Fibroblast of skin of left quadriceps (primary cell): ENCODE data around the gene NRXN2.
A peak's percentile ranks its signal among the peaks of the same experiment; 100 is the strongest.

Source experiments
- DNase-seq, 2 experiments: peaks; one replicate each; pipeline ENCODE4 v3.0.0-alpha.2; 2013; ENCODE audit warnings: low read depth in 2 of 2

NRXN2 gene

DNA sequence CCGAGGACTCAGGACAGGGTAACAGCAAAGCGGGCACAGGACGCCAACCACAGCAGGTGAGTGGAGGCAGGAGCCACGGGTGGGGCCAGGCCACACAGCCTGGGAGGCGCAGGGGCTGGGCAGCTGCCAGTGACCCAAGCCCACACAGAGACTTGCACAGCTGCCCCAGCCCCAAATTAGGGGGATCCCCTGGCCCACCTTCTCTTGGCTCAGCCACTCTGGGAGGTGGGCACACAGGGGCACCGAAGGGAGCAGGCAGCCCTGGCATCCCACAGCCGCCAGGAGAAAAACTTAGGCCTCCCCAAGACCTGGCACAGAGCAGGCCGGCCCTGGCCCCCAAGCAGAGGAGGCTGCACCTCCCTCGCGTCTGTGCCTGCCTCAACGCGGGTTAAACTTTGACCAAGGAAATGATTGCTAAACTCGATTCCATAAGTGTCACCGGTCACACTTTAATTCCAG lies 132.2 kb downstream of the NRXN2 start, which contains the start of gene SLC22A12:
Gene SLC22A12 (plus strand): TSS at position 458 of the 459 bp plus-strand sequence. CDS start 337 bp downstream, outside the sequence.
- no peak for DNase-seq

DNA sequence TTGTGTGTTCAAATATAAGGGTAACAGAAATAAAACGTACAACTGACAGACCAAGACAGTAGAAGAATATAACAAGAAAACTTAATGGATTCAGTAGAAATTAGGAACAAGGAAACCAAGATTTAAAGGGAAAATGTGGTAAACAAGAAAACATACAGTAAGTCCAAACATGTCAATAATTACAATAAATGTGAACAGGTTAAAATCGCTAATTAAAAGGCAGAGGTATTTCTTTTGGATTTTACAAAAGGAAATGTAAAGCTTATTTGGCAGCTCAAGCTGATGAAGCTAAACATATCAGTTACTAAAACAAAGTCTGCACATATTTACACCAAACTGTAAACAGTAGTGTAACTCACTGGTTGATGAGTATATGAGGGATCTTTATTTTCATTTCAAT lies 134.3 kb downstream of the NRXN2 start:
- no peak for DNase-seq

DNA sequence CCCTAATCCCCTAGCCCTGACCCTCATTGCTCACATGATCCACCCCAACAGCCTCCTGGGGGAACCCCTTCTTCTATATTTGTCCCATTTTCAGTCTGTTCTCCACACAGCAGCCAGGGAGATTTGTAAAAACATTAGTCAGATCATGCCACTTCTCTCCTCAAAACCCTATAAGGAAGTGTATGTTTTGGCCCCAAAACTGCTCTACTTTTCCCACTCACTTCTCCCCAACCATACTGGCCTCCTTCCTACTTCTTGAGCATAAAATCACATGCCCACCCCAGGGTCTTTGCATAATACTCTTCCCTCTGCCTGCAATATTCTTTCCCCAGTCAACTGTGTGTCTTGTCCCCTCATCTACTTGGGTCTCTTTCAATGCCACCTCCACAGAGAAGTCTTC lies 136.6 kb downstream of the NRXN2 start:
- DNase-seq: no peak

DNA sequence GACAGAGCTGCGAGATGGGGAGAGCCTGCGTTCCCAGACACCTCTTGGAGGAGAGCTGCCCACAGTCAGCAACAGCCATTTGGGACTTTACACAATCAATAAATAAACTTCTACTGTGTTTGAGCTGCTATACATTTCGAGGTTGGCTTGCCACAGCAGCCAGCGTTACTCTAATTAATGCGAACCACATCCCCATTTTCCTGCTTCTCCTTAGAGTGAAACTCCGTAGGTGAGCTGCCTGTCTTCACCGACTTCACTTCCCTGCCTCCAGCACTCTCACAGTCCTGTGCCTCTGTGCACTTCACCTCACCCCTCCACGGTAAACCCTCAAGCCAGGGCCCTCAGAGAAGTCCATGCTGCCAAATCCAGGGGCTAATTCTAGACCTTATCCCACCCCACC lies 137.8 kb downstream of the NRXN2 start:
- no peak for DNase-seq

DNA sequence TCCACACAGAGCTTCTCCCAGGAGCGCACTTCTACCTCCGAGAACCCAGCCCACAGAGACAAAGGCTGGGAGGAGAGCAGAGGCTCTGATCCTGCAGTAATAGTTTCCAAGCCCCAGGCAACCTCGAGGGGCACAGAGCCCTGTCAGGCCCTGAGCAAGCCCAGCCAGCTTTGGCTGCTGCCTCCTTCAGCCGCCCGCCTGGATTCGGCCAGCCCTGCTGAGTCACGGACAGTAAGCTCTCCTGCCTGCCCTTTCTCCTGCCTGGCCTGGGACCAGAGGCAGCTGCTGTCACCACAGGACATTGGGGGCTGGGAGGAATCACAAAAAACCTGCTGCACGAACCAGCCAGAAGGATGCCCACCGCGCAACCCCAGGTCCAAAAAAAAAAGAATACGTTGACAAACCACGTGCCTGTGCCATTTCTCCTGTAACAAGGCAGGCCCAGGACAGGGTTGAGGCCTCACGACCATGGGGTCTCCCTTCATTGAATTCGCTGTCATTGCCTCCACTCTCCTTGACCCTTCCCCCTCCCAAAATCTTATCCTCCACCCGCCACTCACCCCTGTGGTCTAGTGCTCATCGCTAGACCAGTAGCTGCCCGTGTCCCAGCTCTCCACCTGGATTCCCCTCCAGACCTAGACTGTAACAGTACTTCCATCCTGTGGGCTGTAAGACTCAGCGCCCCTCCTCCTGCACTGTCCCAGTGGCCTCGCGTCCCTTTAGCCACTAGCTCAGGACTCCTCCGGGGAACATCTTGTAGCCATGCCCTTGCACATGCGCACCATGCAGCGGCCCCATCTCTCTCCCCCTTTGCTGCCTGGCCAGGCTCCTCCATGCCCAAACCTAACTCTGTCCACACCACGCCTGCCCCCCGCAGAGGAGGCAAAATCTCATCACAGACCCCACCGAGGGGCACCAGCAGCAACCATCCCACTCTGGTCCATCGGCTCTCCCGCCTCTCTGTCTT lies 139.4 kb downstream of the NRXN2 start:
- no peak for DNase-seq

DNA sequence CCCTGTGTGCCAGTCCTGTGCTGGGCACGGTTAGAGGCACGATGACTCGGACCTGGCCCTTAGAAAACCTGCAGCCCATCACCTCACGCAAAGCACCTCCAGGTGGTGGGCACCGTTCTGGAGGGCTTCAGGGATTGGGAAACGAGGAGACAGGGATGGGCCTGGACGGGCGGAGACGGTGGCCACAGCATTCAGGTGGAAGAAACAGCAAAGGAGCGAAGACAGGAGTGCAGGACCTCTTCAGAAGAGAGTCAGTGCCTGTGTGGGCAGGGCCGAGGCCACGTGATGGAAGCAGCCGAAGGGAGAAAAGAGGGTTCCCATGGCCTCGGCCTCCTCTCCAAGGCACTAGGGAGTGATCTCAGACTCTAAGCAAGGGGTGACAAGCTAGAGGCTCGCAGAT lies 140.1 kb downstream of the NRXN2 start:
- no peak for DNase-seq

DNA sequence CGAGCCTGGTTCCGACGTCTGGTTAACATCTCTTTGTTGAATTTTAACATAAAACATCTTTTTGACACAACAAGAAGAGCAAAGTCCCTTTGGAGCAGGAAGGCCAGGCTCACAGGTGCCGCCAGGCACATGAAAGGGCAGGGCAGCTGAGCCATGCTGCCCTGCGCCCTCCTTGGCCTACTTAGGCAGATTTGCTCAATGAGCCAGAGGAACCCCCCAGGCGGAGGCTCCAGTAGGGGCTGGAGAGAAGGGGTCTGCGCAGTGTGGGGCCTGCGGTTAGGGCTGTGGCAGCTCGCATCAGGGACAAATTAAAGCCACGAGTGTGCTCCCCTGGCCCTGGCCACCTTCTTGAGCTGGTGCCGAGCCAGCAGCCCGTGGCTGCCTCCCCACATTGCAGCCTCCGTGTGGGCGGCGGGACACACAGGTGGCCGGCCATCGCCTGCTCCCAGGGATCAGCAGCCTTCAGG lies 141.9 kb downstream of the NRXN2 start:
- DNase-seq: no peak

DNA sequence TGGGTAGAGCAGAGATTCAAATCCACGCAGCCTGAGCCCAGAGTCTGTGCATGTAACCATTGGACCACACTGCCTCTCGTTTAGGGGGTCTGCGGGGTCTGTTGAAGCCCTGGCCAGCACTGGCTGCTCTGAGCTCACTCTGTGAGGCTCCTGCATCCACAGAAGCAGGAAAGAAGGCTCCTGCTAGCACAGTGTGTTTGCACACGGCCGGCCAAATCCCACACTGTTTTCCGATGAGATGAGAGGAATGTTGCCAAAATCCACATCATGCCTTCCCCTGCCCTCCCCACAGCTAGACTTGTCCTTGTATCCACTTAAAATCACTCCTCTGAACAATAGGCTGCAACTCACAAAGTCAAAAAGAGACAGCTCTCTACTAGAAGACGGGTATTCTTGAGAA lies 142.6 kb downstream of the NRXN2 start:
- no peak for DNase-seq

DNA sequence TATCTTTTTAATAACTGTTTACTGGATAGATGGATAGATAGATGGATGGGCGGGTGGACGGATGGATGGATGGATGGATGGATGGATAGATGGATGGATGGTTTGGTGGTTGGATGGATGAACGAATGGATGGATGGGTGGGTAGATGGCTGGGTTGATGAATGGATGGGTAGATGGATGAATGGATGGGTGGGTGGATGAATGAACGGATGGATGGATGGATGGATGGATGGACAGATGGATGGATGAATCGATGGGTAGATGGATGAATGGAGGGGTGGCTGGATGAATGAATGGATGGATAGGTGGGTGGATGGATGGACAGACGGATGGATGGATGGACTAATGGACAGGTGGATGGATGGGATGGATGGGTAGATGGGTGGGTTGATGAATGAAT lies 145.8 kb downstream of the NRXN2 start:
- no peak for DNase-seq

DNA sequence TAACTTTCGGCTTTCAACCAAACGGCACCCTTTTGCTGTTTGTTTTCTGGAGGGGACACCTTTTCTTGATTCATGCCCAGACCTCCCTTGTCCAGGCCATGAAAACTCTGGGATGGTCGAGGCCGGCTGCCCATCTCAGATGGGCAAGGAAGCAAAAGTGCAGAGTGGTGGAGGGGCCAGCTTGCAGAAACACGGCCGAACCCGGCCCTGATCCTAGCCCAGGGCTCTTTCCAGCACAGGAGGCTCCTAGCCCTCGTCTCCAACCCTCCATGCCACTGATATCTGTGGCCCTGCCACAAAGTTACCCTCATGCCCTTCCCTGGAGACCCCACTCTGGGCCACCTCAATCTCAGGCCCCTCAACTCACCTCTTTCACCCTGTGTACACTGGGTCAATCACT lies 150.9 kb downstream of the NRXN2 start:
- DNase-seq: no peak

DNA sequence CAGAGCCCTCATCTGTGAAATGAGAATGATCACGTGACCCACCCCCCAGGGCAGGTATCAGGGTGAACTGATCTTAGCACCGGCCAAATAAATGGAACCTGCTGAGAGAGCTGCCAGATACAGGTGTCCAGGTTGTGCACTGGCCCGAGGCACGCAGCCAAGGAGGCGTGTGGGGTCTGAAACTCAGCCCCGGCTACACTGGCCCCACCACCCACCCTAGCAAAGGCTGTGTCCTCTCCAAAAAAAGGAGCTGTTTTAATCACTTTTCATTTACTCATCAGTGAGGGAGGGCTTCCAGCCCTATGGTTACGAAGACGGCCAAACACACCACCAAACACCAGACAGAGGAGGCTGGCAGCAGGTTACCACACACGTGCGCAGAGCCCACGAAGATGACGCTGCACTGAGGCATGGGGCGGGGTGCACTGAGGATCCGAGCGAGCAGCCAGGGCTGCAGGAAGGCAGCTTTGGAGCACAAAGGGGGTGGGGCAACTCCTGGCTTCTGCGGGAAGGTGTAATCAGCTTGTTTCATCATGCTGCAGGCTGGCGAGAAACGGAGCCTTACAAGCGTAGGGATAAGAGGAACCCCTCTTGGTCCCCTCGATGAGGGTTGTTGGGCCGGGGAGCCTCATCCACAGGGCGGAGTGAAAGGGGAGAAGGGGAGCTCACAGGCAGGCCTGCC lies 151.4 kb downstream of the NRXN2 start:
- DNase-seq: no peak

DNA sequence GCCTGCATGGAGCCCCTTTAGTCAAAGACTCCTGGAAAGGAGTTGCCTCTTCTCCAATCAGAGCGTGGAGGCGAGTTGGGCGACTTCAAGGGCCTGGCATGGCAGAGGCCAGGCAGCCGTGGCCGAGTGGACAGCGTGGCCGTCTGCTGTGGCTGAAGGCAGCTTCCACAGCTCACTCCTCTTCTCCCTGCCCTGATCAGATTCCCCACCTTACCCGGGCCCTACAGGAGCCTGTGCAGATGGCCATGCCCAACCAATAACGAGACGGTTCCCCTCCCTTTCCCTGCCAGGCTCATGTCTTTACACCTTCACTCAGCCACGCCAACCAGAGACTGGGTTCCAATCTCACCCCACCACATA lies 152.0 kb downstream of the NRXN2 start:
- no peak for DNase-seq

DNA sequence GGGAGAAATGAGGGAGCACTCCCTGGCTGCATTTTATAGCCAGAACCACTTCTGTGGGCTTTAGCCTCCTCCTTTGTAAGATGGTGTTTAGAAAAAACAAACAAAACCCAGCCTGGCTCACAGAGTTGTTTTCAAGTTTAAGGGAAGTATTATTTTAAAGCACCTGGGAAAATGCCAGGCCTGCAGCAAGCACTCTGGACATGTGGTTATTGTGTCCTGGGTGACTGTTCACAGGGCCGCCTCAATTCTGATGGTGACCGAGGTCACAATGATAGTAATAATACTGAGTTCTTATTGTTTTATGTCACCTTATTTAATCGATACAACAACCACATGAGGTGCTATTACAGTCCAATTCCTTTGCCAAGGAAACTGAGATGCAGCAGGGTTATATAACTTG lies 152.7 kb downstream of the NRXN2 start:
- no peak for DNase-seq

DNA sequence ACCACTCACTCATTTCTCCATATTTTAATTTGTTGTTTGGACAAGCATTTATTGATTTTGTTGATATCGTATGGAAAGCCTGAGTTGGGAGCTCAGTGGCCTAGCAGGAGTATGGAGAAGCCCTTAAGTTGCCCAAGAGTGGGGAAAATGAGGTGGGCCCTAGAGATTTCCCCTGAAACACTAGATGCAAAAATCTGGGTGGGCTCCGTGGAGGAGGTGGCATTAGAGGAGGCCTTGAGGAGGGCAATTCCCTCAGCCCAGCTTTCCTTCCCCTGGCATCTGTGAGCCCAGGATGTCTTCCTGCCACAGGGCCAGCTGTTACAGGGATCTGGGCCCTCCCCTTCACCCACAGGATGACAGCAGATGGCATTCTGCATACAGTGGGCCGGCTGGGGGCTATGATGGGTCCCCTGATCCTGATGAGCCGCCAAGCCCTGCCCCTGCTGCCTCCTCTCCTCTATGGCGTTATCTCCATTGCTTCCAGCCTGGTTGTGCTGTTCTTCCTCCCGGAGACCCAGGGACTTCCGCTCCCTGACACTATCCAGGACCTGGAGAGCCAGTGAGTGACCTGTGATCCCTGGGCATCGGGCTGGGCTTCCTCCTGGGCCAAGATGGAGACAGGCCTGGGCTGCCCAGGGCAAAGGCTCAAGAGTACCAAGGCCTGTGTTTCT lies 153.6 kb downstream of the NRXN2 start:
- DNase-seq: no peak

DNA sequence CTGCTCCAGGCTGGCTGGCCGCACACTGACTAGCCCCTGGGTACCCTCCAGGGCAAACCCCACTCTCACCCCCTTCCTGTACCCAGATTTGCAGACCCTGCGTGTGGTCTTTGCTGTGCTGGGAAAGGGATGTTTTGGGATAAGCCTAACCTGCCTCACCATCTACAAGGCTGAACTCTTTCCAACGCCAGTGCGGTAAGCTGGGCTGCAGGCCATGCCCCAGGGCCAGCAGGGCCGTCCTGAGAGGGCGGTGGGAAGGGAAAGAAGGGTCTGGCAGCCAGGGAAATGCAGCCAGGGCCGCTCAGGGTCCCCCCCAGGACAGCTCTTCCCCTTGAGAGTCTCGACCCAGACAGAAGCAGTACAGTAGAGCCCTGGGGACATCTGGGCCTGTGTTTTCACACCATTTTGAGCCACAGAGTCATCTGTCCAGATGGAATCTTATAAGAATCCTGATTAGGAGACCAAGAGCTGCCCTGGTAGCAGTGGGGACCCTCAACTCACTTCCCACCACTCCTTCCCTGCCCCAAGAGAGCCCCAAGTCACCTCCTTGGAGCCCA lies 154.3 kb downstream of the NRXN2 start:
- no peak for DNase-seq

DNA sequence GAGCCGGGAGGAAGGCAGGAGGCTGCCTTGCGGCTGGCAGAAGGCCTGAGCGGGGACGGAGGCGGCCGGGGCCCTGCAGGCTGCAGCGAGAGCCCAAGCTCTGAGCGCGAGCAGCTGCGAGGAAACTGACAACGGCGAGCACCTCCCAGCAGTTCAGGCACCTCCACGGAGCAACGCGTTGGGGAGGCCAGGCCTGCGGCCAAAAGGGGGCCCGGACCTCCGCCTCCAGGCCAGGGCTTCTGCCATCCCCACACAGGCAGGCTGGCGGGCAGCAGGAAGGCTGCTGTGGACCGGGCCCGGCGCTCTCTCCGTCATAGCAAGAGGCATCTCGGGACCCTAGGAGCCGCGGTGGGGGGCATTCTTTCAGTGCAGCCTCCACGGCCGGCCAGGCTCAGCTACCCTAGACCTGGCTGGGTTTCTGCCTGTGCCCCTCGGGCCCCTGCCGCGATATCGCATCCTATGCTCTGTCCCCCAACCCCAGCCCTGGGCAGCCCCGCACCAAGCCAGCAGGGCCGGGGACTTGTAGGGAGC lies 154.9 kb downstream of the NRXN2 start:
- DNase-seq: no peak

DNA sequence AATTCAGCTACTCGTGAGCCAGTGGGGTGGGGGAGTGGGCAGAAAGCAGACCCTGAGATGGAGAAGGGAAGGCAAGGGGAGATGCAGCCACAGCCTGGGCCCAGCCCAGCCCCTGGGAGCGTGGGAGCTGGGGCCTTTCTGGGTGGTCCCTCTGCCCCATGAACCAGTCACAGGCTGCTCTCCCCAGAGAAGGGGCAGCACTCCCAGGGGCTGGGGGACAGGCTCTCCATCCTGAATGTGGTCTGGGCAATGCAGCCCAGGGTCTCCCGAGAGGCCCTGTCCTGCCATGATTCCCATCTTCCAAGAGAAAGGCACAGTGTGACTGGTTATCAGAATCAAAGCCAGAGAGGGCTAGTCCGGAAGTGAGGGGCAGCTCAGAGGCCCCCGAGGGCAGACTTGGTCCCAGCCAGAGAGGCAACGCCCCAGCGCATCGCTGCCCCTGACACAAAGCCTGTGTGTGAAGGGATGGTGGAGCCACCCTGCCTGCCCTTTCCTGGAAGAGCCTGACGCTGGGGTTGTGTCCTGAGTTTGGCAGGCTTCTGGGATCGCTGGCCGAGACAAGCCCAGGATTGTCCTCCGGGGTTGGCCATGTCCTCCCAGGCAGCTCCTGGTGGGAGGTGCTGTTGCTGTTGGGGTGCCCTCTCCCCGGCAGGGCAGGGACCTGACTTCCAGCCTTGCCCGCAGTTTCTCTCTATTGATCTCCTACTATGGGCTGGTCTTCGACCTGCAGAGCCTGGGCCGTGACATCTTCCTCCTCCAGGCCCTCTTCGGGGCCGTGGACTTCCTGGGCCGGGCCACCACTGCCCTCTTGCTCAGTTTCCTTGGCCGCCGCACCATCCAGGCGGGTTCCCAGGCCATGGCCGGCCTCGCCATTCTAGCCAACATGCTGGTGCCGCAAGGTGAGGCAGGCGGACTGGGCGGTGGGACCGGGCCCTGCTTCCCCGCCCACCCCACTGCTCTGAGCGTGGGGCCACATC lies 155.8 kb downstream of the NRXN2 start:
- DNase-seq: no peak

DNA sequence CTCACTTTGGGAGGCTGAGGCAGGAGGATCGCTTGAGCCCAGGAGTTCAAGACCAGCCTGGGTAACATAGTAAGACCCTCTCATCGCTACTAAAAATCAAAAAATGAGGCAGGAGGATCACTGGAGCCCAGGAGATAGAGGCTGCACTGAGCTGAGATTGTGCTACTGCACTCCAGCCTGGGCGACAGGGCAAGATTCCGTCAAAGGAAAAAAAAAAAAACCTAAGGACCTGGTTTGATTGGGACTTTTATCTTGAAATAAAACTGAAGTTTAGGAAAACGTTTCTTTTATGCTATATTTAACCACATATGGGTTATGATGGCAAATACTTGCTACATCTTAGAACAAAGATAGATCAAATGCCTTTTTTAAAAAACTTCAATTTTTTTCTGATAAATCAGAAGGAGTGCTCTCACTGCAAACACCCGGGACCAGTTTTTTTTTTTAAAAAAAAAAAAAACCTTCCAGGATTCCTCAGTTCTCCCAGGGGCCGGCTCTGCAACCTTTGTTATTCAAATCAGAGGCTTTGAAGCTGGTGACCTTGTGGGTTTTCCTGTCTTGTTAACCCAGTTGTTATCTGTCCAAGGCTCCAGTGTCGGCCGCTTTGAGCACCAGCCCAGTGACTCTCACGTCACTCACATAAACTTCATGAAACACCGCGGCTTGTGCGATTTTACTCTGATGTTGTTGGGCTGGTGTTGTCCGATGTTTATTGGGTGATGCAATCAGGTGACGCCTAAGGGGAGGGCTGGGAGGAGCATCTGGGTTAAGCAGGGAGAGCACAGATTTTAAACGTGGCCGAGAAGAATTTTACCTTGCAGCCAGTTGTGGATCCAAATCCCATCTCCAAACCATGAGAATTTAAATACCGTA lies 156.7 kb downstream of the NRXN2 start:
- peak; percentile 61 to 63 for DNase-seq
